Upper lobe of left lung (tissue), 6 donors: ENCODE measurements around the gene PHETA1. TPM values are rescaled to one million over a fixed set of nuclear protein-coding genes. Genes with fewer than 3 reads are reported as not detected.
"Not testable (repeated sequence)": the region's sequence is repeated elsewhere in the genome, so short reads cannot be mapped to it uniquely, and the experiment has no call there.

Experiments
- ATAC-seq, 2 donors: fragments of 200-7000 bp; cut with Tn5 transposase; one replicate each; pipeline ENCODE4 v1.9.1; 2022; ENCODE audit warnings: mild to moderate bottlenecking in 2 of 2, moderate library complexity in 2 of 2; ENCODE audit not compliant: low FRiP score in 2 of 2
- DNase-seq, 2 donors: peaks; one replicate each; pipeline ENCODE4 v3.0.0-alpha.2; 2019 to 2020
- H3K27ac ChIP-seq, 4 donors: fragments of 200-600 bp; sonication (generic); one replicate each; pipeline ENCODE4 v1.5.1; 2016 to 2019
- H3K27me3 ChIP-seq, 4 donors: fragments of 200-600 bp; sonication (generic); one replicate each; pipeline ENCODE4 v1.5.1; 2017 to 2019
- H3K36me3 ChIP-seq, 4 donors: fragments of 200-600 bp; sonication (generic); one replicate each; pipeline ENCODE4 v1.5.1; 2016 to 2019
- H3K4me1 ChIP-seq, 4 donors: fragments of 200-600 bp; sonication (generic); one replicate each; pipeline ENCODE4 v1.5.1; 2018 to 2019
- H3K4me3 ChIP-seq, 4 donors: fragments of 200-600 bp; sonication (generic); one replicate each; pipeline ENCODE4 v1.5.1; 2017 to 2019; ENCODE audit warnings: mild to moderate bottlenecking in 2 of 4, moderate library complexity in 1 of 4
- H3K9me3 ChIP-seq, 4 donors: fragments of 200-600 bp; sonication (generic); one replicate each; pipeline ENCODE4 v1.5.1; 2018 to 2019
- CTCF ChIP-seq, 6 experiments: fragments of 450-650 bp in 4 of 6; fragments of 200-600 bp in 2 of 6; sonication (generic) in 2 of 6; IDR thresholded peaks; one replicate each; pipeline ENCODE4 v1.5.1; 2016 to 2019; ENCODE audit warnings: antibody characterized with exemption in 6 of 6
- EP300 ChIP-seq, 4 donors: sonication (generic); formaldehyde crosslinking; IDR thresholded peaks; one replicate each; pipeline ENCODE4 v1.5.1; 2017; ENCODE audit warnings: antibody characterized with exemption in 4 of 4, control low read depth in 2 of 4
- POLR2A ChIP-seq, 4 donors: fragments of 450-650 bp; IDR thresholded peaks; one replicate each; pipeline ENCODE4 v1.5.1; 2016 to 2017; ENCODE audit warnings: antibody characterized with exemption in 4 of 4, mild to moderate bottlenecking in 2 of 4
- POLR2AphosphoS5 ChIP-seq, 2 donors: sonication (generic); formaldehyde crosslinking; IDR thresholded peaks; one replicate each; pipeline ENCODE4 v1.5.1; 2017; ENCODE audit warnings: antibody characterized with exemption in 2 of 2
- WGBS, 2 donors: methylation state at CpG; one replicate each; pipeline ENCODE4 v1.1.5; 2017 to 2018; 5-methylcytosine and 5-hydroxymethylcytosine counted together
- total RNA-seq, 6 donors: library from RNA; depleted of rRNA in 4 of 6; stranded (reverse); fragments of >200 nt in 4 of 6; gene quantifications; one replicate each; pipeline versions ENCODE4 v1.1.0 to v1.2.1, GENCODE V29; 2016 to 2021
- donor health status: DM: no; HTN: no; CAD: no; lungs with moderate emphysema.
- donor health status: DM: no; HTN: yes; CAD: no; lungs with severe emphysema.

PHETA1 gene
- total RNA-seq, 6 donors from 2014 or later = 9.1 to 24.6 (median 21.2) TPM

- Histone ChIP-seq H3K27ac (peak within 1 kb of the TSS; percentile 91 to 96 (median 93)), H3K9me3 (no peaks in the 10 kb centered on the region), H3K36me3 (no peaks in the 10 kb centered on the region), H3K4me3 (peak within 1 kb of the TSS; percentile 79 to 97 (median 87)), H3K27me3 (no peaks in the 10 kb centered on the region), H3K4me1 (peaks cover 62 to 77% (median 75%) of the 10 kb centered on the region in 4 donors)
- TF ChIP-seq POLR2AphosphoS5 (IDR thresholded peaks at IDR 0.05) (peak in 1 of 2 donors; percentile 53), EP300 (IDR thresholded peaks at IDR 0.05) (no peak), POLR2A (IDR thresholded peaks at IDR 0.05) (peak in 3 of 4 donors; percentile 67 to 85 (median 72))
- WGBS, 2 donors = 0% methylated on average over 8 of the region's 80 CpGs; no CpG with 5 or more reads in 1 of the 2 donors
- ATAC-seq = peak in 1 of 2 donors; percentile 28
- DNase-seq = no peak
These were observed 37.1 kb upstream of the PHETA1 start, which contains the start of gene SH2B3 for GRCh38 chr12:111405859-111406473. TSS of gene SH2B3 (plus strand) at chr12:111405923. CDS start at chr12:111418146, 12,223 bp downstream.

- peak; percentile 99 for DNase-seq
- TF ChIP-seq POLR2A (IDR thresholded peaks at IDR 0.05) = peak in 1 of 4 donors; percentile 44
- peak; percentile 53 to 89 (median 78) for TF ChIP-seq CTCF (IDR thresholded peaks at IDR 0.05)
- TF ChIP-seq EP300 (IDR thresholded peaks at IDR 0.05) = no peak
- TF ChIP-seq POLR2AphosphoS5 (IDR thresholded peaks at IDR 0.05) = peak; percentile 27 to 71
- peak overlapping the region; percentile 91 to 96 (median 93) for H3K27ac ChIP-seq
- peaks cover 56 to 70% (median 69%) of the 10 kb centered on the region in 4 donors for H3K4me1 ChIP-seq
- peak; percentile 92 to 95 for ATAC-seq
- H3K36me3 ChIP-seq = no peaks in the 10 kb centered on the region
- WGBS, 2 donors = 1 to 2% methylated on average over 10 to 14 of the region's 59 CpGs
- H3K27me3 ChIP-seq = no peaks in the 10 kb centered on the region
- H3K9me3 ChIP-seq = no peaks in the 10 kb centered on the region
- peak overlapping the region; percentile 8 to 97 (median 87) for H3K4me3 ChIP-seq
These were observed 36.4 kb upstream of the PHETA1 start for GRCh38 chr12:111405149-111405858.

GRCh38 chr12:111404362-111405148 lies 35.7 kb upstream of the PHETA1 start:
- WGBS, 2 donors = 27% methylated on average over 17 to 21 of the region's 21 CpGs
- ATAC-seq = no peak
- no peaks in the 10 kb centered on the region for H3K36me3 ChIP-seq
- peak overlapping the region; percentile 8 to 97 (median 87) for H3K4me3 ChIP-seq
- TF ChIP-seq EP300 (IDR thresholded peaks at IDR 0.05) (no peak), POLR2A (IDR thresholded peaks at IDR 0.05) (no peak), CTCF (IDR thresholded peaks at IDR 0.05) (no peak), POLR2AphosphoS5 (IDR thresholded peaks at IDR 0.05) (no peak)
- DNase-seq = peak in 1 of 2 donors; percentile 48
- no peaks in the 10 kb centered on the region for H3K27me3 ChIP-seq
- H3K4me1 ChIP-seq = peaks cover 48 to 62% (median 61%) of the 10 kb centered on the region in 4 donors
- peak overlapping the region; percentile 91 to 96 (median 93) for H3K27ac ChIP-seq
- H3K9me3 ChIP-seq = no peaks in the 10 kb centered on the region

- H3K27me3 ChIP-seq, DNase-seq, H3K9me3 ChIP-seq, H3K36me3 ChIP-seq, ATAC-seq: not testable (repeated sequence)
- Histone ChIP-seq H3K4me3 (peak overlapping the region in 1 of 4 donors; percentile 28), H3K4me1 (peaks cover 29 to 50% (median 43%) of the 10 kb centered on the region in 4 donors), H3K27ac (peak overlapping the region; percentile 91 to 96 (median 93))
- 76 to 81% methylated on average over 9 of the region's 9 CpGs for WGBS, 2 donors
These were observed 33.6 kb upstream of the PHETA1 start for GRCh38 chr12:111402490-111402824.

- H3K36me3 ChIP-seq = no peaks in the 10 kb centered on the region
- no peaks in the 10 kb centered on the region for H3K27me3 ChIP-seq
- 82 to 85% methylated on average over 6 of the region's 6 CpGs for WGBS, 2 donors
- TF ChIP-seq POLR2AphosphoS5 (IDR thresholded peaks at IDR 0.05) = no peak
- TF ChIP-seq POLR2A (IDR thresholded peaks at IDR 0.05) = no peak
- no peak for TF ChIP-seq EP300 (IDR thresholded peaks at IDR 0.05)
- TF ChIP-seq CTCF (IDR thresholded peaks at IDR 0.05) = no peak
- H3K4me1 ChIP-seq = peaks cover 28 to 52% (median 41%) of the 10 kb centered on the region in 4 donors
- DNase-seq (no peak), ATAC-seq (no peak)
- H3K9me3 ChIP-seq = no peaks in the 10 kb centered on the region
- H3K27ac ChIP-seq = no peak overlapping the region
- H3K4me3 ChIP-seq = no peak overlapping the region
These were observed 32.3 kb upstream of the PHETA1 start for GRCh38 chr12:111401167-111401605.

GRCh38 chr12:111399741-111400404 lies 31.0 kb upstream of the PHETA1 start:
- not testable (repeated sequence) for H3K4me3 ChIP-seq, H3K27me3 ChIP-seq, H3K36me3 ChIP-seq, ATAC-seq, DNase-seq, H3K9me3 ChIP-seq
- H3K4me1 ChIP-seq = peaks cover 26 to 48% (median 38%) of the 10 kb centered on the region in 4 donors
- WGBS, 2 donors = 83 to 85% methylated on average over 9 of the region's 9 CpGs
- H3K27ac ChIP-seq = peak overlapping the region in 2 of 4 donors; percentile 16 to 67
